Endothelial cell of umbilical vein (primary cell): Measurements from ENCODE around the gene KL. TPM values are rescaled to one million over a fixed set of nuclear protein-coding genes. Genes with fewer than 3 reads are reported as not detected.

ENCODE experiments used
- BruUV-seq: library from RNA; stranded (reverse); fragments of 400-500 nt; replicated peaks from 2 replicates; lab custom pipeline; 2021; lab: Mats Ljungman, UMichigan
- CTCF ChIA-PET: fragments of 300-600, 350-600 bp; sonication (Branson Sonifier 250); formaldehyde crosslinking; loops from one replicate; lab custom pipeline; 2021; ENCODE audit warnings: antibody characterized with exemption, inconsistent platforms; lab: Charles Lee
- POLR2A ChIA-PET: fragments of 300-600, 350-600 bp; sonication (Branson Sonifier 250); formaldehyde crosslinking; loops from one replicate; lab custom pipeline; 2021; ENCODE audit warnings: antibody characterized with exemption, inconsistent platforms; lab: Charles Lee
- DNase-seq: peaks from one replicate; pipeline ENCODE4 v3.0.0-alpha.2; 2011; ENCODE audit warnings: low read depth, low spot score
- FAIRE-seq: peaks from 2 replicates; lab custom pipeline; 2011; peaks lifted over from hg19 to GRCh38; lab: Jason Lieb, UNC
- H2AFZ ChIP-seq: 2 replicates; pipeline ENCODE4 v1.6.0; 2012; ENCODE audit warnings: low read depth, low read length, control low read depth, inconsistent platforms
- H3K27ac ChIP-seq: 2 replicates; pipeline ENCODE4 v1.5.1; 2011; ENCODE audit warnings: low read depth, mild to moderate bottlenecking, control low read depth, low read length, moderate library complexity; ENCODE audit not compliant: insufficient read depth
- H3K27me3 ChIP-seq, 2 experiments: 2 replicates each; pipeline versions ENCODE4 v1.6.0 to v1.6.1; 2011; ENCODE audit warnings: low read length in 2 of 2, mixed read lengths in 1 of 2; ENCODE audit not compliant: control insufficient read depth in 2 of 2, insufficient read depth in 2 of 2
- H3K36me3 ChIP-seq, 2 experiments: 2 replicates in 1 of 2; 3 replicates in 1 of 2; pipeline ENCODE4 v1.5.1; 2011; ENCODE audit warnings: low read length in 2 of 2, mild to moderate bottlenecking in 1 of 2, moderate library complexity in 1 of 2; ENCODE audit not compliant: control insufficient read depth in 2 of 2, insufficient read depth in 2 of 2; ENCODE audit errors: extremely low read depth in 1 of 2
- H3K4me1 ChIP-seq: 3 replicates; pipeline ENCODE4 v1.5.1; 2011; ENCODE audit warnings: mild to moderate bottlenecking, low read length; ENCODE audit not compliant: control insufficient read depth, insufficient read depth; ENCODE audit errors: extremely low read depth
- H3K4me2 ChIP-seq: 2 replicates; pipeline ENCODE4 v1.6.1; 2011; ENCODE audit warnings: low read length, control low read depth, mixed read lengths; ENCODE audit not compliant: insufficient read depth
- H3K4me3 ChIP-seq, 3 experiments: fragments of 200-600 bp in 1 of 3; sonication (generic), shearing (Covaris generic) in 1 of 3; replicated peaks in 1 of 3; 2 replicates each; pipeline ENCODE4 v1.5.1; 2011 to 2016; ENCODE audit warnings: control low read depth in 3 of 3, low read length in 3 of 3, mild to moderate bottlenecking in 2 of 3, inconsistent platforms in 1 of 3, low read depth in 1 of 3, moderate library complexity in 1 of 3; ENCODE audit not compliant: insufficient read depth in 1 of 3
- H3K79me2 ChIP-seq: 2 replicates; pipeline ENCODE4 v1.6.0; 2012; ENCODE audit warnings: low read length, inconsistent platforms; ENCODE audit not compliant: control insufficient read depth, insufficient read depth
- H3K9ac ChIP-seq: replicated peaks from 2 replicates; pipeline ENCODE3; 2011; ENCODE audit warnings: low read length, control low read depth; ENCODE audit not compliant: insufficient read depth; ENCODE audit errors: extremely low read depth
- H3K9me1 ChIP-seq: replicated peaks from 3 replicates; pipeline ENCODE4 v1.6.0; 2011; ENCODE audit warnings: mild to moderate bottlenecking, low read length; ENCODE audit not compliant: control insufficient read depth, insufficient read depth; ENCODE audit errors: extremely low read depth
- H3K9me3 ChIP-seq: replicated peaks from 2 replicates; pipeline ENCODE4 v1.5.1; 2012; ENCODE audit warnings: low read length, inconsistent platforms; ENCODE audit not compliant: control insufficient read depth, insufficient read depth
- H4K20me1 ChIP-seq: replicated peaks from 2 replicates; pipeline ENCODE3; 2011; ENCODE audit warnings: mild to moderate bottlenecking, low read length; ENCODE audit not compliant: control insufficient read depth, insufficient read depth; ENCODE audit errors: extremely low read depth
- EZH2 ChIP-seq: IDR thresholded peaks from 2 replicates; pipeline ENCODE4 v1.6.1; 2012; ENCODE audit warnings: borderline replicate concordance, low read depth, mild to moderate bottlenecking, moderate library complexity, low read length, inconsistent platforms; ENCODE audit not compliant: severe bottlenecking
- FOS ChIP-seq: IDR thresholded peaks from 2 replicates; pipeline ENCODE4 v1.6.1; 2011; ENCODE audit warnings: mild to moderate bottlenecking, low read length, moderate library complexity, borderline replicate concordance; ENCODE audit not compliant: insufficient read depth
- GATA2 ChIP-seq: IDR thresholded peaks from 2 replicates; pipeline ENCODE4 v1.7.0; 2011; ENCODE audit warnings: low read depth, mild to moderate bottlenecking, moderate library complexity, mixed read lengths, low read length; ENCODE audit not compliant: insufficient read length, insufficient read depth
- JUN ChIP-seq: IDR thresholded peaks from 2 replicates; pipeline ENCODE4 v1.6.1; 2011; ENCODE audit warnings: borderline replicate concordance, low read depth; ENCODE audit not compliant: insufficient read length, insufficient read depth
- MYC ChIP-seq: IDR thresholded peaks from one replicate; pipeline ENCODE4 v1.6.1; 2011; ENCODE audit warnings: mild to moderate bottlenecking, low read depth, low read length
- POLR2A ChIP-seq: IDR thresholded peaks from 2 replicates; pipeline ENCODE4 v1.6.1; 2012; ENCODE audit warnings: low read depth, mild to moderate bottlenecking, control low read depth, low read length
- POLR2AphosphoS5 ChIP-seq: IDR thresholded peaks from 2 replicates; pipeline ENCODE4 v1.6.1; 2012; ENCODE audit warnings: low read depth, mild to moderate bottlenecking, control low read depth, low read length, moderate library complexity; ENCODE audit not compliant: insufficient read depth
- dilution Hi-C: fragments of 300-500 bp; cut with MboI; formaldehyde crosslinking; loops from one replicate; pipeline ENCODE4 v1.15.0; 2019; ENCODE audit warnings: low sequenced_read_pairs; ENCODE audit not compliant: extremely low pct_ligation_motif_present
- intact Hi-C: fragments of 100-400 bp; cut with micrococcal nuclease; formaldehyde crosslinking; loops from one replicate; pipeline ENCODE4 v1.10.0; 2022
- polyA plus RNA-seq, 4 experiments: library from polyadenylated mRNA; depleted of rRNA in 3 of 4; stranded (reverse) in 3 of 4; unstranded in 1 of 4; fragments of >200 nt; gene quantifications; 2 replicates each; pipeline versions ENCODE4 v1.2.1 to v1.2.3, GENCODE V29; 2011 to 2012; ENCODE audit warnings: missing spikeins in 1 of 4
- total RNA-seq: library from RNA; stranded (reverse); gene quantifications from 2 replicates; pipeline ENCODE4 v1.2.3, GENCODE V29; 2021
- TF ChIP-seq, protein P1 (sequence below): IDR thresholded peaks from 2 replicates; pipeline ENCODE4 v1.6.1; 2011; ENCODE audit not compliant: insufficient read depth, insufficient read length
- TF ChIP-seq, protein P2 (sequence below), 2 donors: IDR thresholded peaks; 1 replicate in 1 of 2; 2 replicates in 1 of 2; pipeline ENCODE4 v1.5.1; 2011; ENCODE audit warnings: low read length in 2 of 2, mild to moderate bottlenecking in 2 of 2, moderate library complexity in 2 of 2, control low read depth in 1 of 2, inconsistent platforms in 1 of 2, low read depth in 1 of 2; ENCODE audit not compliant: insufficient read depth in 1 of 2; ENCODE audit errors: extremely low read depth in 1 of 2

Gene KL
- total and polyA plus RNA-seq, 2 donors (not counting 3 experiments of a cell fraction or from before 2014, with no cell fraction given): 0.01 to 0.07 TPM

DNA sequence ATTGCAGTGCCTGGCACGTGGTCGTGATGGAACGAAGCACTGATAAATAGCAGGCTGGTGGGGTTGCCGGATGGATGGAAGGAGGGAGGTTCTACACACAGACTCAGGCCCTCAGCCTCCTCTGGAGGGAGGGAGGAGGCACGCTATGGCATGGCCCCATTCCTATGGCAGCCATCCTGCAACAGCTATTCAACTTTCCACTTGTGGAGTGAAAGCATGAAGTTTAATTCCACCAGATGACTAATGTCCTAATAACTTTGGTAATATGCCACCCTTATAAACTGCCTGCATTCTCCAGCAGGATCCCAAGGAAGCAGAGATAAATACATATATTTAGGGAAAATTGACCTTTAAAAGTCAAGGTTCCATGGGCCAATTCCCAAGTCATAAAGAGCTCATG, 92.4 kb downstream of the KL start:
- Histone ChIP-seq H3K4me1 (peaks cover 21% of the 10 kb centered on the region), H3K9ac (no peak overlapping the region), H3K4me2 (no peak overlapping the region), H3K27me3 (no peaks in the 10 kb centered on the region), H4K20me1 (peaks cover 2% of the 10 kb centered on the region), H3K27ac (no peak overlapping the region), H3K4me3 (no peak overlapping the region), H3K36me3 (peaks cover 30 to 32% of the 10 kb centered on the region in 2 experiments), H3K9me1 (no peaks in the 10 kb centered on the region), H3K9me3 (no peaks in the 10 kb centered on the region), H2AFZ (no peak overlapping the region), H3K79me2 (no peaks in the 10 kb centered on the region)
- FAIRE-seq (no peak), DNase-seq (no peak)
- dilution Hi-C loops (no loop called here), intact Hi-C loops (no loop called here)
- CTCF ChIA-PET: no interaction called here
- no peak for TF ChIP-seq EZH2
- no peak for TF ChIP-seq POLR2A
- TF ChIP-seq, protein P1, sequence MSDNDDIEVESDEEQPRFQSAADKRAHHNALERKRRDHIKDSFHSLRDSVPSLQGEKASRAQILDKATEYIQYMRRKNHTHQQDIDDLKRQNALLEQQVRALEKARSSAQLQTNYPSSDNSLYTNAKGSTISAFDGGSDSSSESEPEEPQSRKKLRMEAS: no peak
- BruUV-seq: no TSS peak
- POLR2A ChIA-PET: no interaction called here

DNA sequence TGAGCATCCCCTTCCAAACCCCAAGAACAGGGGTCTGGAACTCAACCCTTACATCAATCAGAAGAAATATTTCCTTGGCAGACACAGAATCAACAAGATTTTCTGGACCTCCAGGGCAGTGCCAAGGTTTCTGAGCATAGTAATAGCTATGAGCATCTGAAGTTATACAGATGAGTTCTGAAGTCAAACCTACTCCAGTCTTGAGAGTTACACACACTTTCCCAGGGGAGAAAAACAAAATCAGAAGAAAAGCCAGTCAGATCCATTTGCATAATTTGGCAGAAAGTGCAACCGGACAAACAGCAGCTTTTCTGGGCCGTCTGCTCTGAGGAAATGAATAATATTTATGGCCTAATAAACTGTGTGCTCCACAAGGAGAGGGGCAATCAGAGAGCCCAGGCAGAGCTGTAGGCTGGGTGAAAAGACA, 93.1 kb downstream of the KL start:
- DNase-seq: no peak
- POLR2A ChIA-PET: no interaction called here
- H3K9me1 ChIP-seq: no peaks in the 10 kb centered on the region
- no peak for FAIRE-seq
- no peak overlapping the region for H3K4me3 ChIP-seq
- CTCF ChIA-PET: no interaction called here
- no peak overlapping the region for H2AFZ ChIP-seq
- peaks cover 21% of the 10 kb centered on the region for H3K4me1 ChIP-seq
- dilution Hi-C loops: no loop called here
- H3K27me3 ChIP-seq: no peaks in the 10 kb centered on the region
- no peak overlapping the region for H3K9ac ChIP-seq
- H3K27ac ChIP-seq: no peak overlapping the region
- H3K9me3 ChIP-seq: no peaks in the 10 kb centered on the region
- H3K4me2 ChIP-seq: no peak overlapping the region
- peaks cover 2% of the 10 kb centered on the region for H4K20me1 ChIP-seq
- no peaks in the 10 kb centered on the region for H3K79me2 ChIP-seq
- TF ChIP-seq JUN: no peak
- no peak for TF ChIP-seq MYC
- TF ChIP-seq, protein P2, sequence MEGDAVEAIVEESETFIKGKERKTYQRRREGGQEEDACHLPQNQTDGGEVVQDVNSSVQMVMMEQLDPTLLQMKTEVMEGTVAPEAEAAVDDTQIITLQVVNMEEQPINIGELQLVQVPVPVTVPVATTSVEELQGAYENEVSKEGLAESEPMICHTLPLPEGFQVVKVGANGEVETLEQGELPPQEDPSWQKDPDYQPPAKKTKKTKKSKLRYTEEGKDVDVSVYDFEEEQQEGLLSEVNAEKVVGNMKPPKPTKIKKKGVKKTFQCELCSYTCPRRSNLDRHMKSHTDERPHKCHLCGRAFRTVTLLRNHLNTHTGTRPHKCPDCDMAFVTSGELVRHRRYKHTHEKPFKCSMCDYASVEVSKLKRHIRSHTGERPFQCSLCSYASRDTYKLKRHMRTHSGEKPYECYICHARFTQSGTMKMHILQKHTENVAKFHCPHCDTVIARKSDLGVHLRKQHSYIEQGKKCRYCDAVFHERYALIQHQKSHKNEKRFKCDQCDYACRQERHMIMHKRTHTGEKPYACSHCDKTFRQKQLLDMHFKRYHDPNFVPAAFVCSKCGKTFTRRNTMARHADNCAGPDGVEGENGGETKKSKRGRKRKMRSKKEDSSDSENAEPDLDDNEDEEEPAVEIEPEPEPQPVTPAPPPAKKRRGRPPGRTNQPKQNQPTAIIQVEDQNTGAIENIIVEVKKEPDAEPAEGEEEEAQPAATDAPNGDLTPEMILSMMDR (IDR thresholded peaks at IDR 0.05; ENCODE audit: extremely low read depth in 1 of 2, insufficient read depth in 1 of 2, low read depth in 1 of 2, low read length in 2 of 2): no peak
- TF ChIP-seq, protein P1: no peak
- TF ChIP-seq GATA2: no peak
- TF ChIP-seq POLR2A: no peak
- no peak for TF ChIP-seq POLR2AphosphoS5
- no peak for TF ChIP-seq FOS
- TF ChIP-seq EZH2: no peak
- intact Hi-C loops: no loop called here
- BruUV-seq: no TSS peak
- H3K36me3 ChIP-seq: peaks cover 30 to 35% of the 10 kb centered on the region in 2 experiments
